NK-92 (cell line): Measurements from ENCODE around the gene AGBL4.

Experiments
- DNase-seq: peaks from one replicate; lab custom pipeline; 2025; ENCODE audit not compliant: unreplicated experiment; lab: John Stamatoyannopoulos, UW

The AGBL4 gene

DNA sequence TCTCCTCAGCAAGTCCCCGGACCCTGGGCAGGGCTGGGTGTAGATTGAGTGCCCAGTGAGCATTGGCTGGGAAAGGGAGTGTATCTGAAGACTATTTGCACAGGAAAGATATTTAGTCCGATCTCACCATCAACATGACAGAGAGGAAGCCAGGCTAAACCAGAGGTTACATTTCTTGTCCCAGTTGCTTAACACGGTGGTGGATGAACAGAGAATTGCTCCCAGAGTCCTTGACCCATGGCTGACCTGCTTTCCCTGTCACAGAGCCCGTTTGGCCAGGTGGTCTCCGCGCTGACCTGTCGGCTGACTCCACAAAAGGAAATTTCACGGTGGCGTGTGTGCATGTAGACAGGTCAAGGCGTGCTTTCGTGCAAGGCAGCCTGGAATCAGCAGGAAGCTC is 1330.6 kb downstream of the AGBL4 start:
- DNase-seq: no peak

DNA sequence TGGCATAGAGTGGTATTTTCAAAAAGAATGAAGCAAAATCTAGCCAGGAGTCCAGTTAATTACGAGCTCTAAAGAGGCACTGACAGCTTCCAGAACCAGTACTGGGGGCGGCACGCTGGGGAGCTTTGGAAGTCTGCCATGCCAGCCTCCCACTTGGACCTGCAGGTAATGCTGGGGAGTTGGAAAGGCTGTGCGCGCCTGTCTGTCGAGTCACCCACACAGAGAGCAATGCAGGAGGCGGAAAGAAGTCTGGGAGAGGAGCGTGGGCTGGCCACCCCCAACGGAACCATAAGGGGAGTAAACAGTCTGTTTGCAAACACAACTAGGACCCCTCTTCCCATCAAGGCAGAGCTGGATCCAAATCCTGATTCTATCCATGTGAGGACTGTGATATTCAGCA is 1331.5 kb downstream of the AGBL4 start:
- DNase-seq: no peak

DNA sequence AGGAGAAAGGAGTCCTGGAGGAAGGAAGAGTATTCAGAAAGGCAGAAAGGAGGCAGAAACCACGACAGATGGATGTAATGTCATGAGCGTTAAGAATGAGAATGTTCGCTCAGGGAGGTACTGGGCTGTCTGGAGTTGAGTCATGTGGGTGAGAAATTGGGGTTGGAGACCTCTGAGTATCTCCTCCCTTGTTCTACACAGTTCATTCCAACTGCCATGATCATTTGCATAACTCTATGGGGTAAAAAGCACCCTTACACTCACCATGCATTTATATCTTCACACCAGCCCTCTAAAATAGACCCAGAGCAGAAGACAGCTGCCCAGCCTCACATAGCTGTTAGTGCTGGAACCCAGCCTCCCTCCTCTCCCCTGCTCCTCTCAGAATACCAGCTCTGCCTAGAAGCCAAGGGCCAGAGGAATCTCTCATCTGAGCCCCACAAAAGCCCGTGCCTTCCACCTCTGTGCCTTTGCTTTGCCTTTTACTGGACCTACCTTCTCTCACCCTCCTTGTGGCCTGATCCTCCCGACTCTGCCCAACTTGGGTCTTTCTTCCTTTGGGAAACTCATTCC is 1332.2 kb downstream of the AGBL4 start:
- DNase-seq: no peak

DNA sequence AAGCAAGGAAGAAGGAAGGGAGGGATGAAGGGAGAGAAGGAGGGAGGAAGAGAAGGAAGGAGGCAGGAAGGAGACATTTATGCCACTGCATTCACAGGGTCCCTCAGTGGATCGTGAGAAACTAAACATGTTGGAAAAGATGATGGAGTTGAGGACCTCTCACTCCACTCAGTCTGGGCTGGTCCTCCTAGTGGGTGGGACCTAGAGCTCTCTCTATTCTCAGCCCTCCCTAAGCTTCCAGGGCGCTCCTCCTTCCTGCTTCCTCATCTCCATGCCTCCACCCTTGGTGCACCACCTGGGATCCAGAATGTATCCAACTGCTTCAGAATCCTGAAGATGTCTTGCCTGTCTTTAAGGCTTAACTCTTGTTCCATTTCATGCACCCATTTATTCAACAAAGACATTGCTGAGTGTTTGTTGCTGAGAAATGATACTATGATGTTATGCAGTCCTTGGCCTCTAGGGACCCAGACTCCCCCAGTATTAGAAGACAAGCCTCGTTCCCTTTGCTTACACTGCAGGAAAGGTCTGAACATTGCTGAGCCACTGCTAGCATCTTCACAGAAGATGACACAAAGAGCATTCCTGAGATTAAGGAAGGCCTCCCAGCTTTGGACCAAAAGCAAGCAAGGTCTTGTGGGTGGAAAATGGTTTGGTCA is 1335.5 kb downstream of the AGBL4 start:
- no peak for DNase-seq

GRCh38 chr1:48687282-48688045 is 1336.3 kb downstream of the AGBL4 start:
- DNase-seq: no peak

DNA sequence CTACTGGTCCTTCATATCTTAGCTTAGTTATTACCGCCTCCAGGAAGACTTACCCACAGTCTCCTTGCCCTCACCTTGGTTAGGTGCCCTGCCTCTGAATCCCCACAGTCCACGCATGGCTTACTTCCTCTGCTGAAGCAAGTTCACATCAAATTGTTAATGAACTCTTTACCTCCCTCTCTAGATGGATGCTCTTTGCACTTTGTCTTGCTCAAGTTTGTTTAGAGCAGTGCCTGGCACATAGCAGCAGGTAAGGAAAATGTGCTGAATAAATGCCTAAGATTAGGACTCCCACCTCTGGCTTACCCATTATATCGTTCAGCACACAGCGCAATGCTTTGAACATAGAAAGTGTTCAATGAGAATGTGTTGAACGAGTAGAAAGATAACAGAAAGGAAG is 1337.6 kb downstream of the AGBL4 start:
- DNase-seq: no peak

- no peak for DNase-seq
These were observed 1339.4 kb downstream of the AGBL4 start for GRCh38 chr1:48684381-48684780.

DNA sequence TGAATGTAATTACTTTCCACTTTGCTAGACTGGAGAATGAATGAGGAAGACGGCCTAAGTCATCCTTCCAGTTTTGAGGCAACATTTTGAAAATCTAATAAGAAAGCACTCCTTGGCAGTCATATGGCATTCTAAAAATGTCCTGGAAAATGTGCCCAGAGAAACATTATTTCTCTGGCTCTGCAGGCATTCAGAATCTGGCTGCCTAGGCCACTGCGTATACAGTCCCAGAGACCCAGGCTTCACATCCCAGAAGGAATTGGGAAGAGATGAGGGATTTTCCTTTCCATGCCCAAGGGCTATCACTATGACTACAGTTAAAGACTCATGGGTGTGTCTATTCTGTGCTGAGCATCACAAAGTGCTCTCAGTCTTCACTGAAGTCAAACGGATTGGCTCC is 1339.9 kb downstream of the AGBL4 start:
- DNase-seq: no peak

GRCh38 chr1:48681476-48682305 is 1342.1 kb downstream of the AGBL4 start:
- DNase-seq: no peak

DNA sequence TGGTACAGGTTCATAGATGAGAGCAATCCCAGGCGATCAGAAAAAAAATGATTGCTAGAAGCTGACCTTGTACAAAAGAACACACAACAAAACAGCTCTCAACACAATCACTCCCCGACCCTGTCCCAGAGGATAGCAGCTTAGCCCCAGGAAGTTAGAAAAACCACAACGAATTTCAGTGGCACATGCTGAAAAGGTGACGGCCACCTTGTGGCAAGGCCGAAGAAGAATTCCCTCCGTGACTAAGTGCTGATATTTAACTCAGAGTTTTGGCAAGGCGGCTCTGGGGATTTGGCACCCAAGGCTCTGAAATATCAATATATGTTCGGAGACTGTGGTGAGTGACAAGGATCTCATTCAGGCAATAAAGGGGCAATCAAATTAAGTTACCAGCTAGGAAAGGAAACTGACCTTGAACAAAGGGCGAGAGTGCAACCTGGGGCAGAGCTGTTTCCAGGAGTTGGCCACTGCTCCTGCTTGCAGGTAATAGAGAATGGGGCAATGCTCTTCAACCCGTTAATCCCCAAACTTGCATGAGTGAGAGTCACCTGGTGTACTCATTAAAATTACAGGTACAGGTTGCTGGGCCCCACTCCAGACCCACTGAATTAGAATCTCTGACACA is 1343.2 kb downstream of the AGBL4 start:
- no peak for DNase-seq

DNA sequence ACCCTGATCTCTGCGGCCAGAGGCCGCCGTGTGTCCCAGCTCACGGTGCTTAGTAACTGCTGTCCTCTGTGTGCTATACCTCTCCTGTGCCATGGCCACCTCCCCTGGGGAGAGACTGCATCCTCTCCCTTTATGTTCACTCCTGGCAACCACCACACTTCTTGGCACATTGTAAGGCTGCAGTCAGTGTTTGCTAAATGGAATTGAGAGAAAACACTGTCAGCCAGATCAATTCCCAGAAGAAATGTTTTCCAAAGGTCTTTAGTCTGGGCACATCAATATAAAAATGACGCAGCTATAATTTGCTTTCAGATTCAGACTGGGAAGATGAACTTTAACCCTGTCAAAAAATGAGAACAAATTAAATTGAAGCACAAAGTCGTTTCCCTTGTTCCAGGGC is 1343.9 kb downstream of the AGBL4 start:
- DNase-seq: no peak

DNA sequence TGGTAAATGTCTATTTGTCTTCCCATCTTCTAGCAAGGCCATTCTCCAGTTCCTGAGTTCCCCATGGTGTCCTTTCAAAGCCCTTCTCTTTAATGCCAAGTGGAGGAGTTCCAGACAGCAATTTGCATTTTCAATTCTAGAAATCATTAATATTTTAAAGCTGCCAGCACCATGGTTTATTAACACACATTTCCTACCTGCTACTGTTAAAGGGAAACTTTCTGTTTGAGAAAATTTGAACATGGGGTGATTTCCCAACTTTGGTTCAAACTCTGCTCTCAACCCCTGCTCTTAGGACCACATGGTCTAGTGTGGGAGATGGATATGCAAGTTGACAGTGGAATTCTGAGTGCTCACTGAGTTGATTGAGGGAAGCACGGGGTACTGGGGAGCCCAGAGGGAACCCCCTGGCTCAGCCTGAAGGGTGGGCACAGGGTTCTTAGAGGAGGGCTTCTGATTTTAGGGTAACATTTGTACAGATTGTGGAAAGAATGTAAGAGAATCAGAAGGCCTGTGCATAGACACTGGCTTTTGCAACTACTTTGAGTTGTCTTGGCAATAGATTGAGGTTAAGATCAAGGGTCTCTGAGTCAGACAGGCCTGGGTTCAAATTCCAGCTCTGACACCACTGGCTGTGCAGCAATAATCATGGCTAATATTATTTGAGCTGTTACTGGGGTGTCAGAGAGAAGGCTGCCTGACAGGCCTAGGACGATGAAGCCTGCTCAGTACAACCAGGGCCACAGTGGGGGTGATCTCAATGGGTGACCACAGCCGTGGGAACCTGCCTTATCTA is 1344.8 kb downstream of the AGBL4 start:
- no peak for DNase-seq

- DNase-seq: no peak
These were observed 1346.2 kb downstream of the AGBL4 start for GRCh38 chr1:48677306-48678287.

DNA sequence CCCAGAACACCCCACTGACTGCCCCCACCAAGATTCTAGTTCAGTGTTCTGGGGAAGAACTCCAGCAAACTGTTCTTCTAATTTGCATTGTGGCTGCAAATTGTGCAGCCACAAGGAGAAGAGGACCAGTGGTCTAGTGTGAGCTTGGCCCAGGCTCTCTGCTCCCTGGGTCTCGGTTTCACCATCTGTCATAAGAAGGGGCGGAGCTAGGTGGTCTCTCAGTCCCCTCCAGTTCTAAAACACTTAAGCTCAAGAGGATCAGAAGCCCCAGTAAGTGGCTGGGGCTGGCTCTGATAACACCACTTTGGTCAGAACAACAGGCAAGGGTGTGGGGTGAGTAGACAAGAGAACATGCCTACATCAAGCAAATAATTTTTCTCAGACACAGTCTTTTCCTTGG is 1346.9 kb downstream of the AGBL4 start:
- no peak for DNase-seq

- DNase-seq: no peak
These were observed 1347.4 kb downstream of the AGBL4 start for GRCh38 chr1:48676376-48676775.

DNA sequence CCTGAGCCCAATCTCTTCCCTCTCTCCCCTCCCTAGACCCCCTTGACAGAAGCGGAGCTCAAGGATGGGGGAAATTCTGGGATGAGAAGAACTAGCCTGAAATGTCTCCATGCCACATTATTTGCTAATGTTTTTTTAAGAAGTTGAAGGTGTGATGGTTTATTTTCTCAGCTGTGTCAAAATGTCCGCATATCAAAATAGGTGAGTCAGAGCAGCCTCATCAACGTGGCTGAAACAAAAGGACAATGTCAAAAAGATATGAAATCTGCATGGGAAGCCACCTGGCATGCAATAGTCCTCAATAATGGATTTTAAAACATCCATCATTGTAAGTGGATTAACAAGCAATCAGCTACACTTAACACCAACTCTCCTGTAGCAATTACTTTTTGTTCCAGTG is 1348.5 kb downstream of the AGBL4 start:
- no peak for DNase-seq

DNA sequence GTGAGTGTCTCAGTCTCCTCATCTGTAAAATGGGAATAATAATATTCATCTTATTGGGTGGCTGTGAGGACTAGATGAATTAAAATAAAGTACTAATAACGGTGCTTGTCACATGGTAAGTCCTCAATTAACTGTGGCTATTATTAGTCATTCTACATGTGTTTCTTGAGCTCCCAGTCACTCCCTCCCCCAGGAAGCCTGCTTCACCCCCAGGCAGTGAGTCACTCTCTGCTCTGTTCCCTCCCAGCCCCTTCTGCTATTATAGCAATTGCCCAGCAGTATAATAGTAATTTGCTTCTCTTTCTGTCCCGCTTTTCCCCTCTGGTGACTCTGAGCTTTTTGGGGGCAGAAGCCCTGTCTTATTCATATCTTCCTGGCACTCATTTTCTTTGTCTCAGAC is 1349.1 kb downstream of the AGBL4 start:
- DNase-seq: no peak

- DNase-seq: no peak
These were observed 1350.2 kb downstream of the AGBL4 start for GRCh38 chr1:48673332-48674105.
